Pons (tissue), 1 donor: Measurements from ENCODE around the gene GRIA4.
A peak's percentile ranks its signal among the peaks of the same experiment; 100 is the strongest.

ENCODE experiments used
- DNase-seq: peaks from one replicate; pipeline ENCODE4 v3.0.0-alpha.2; 2016; ENCODE audit warnings: low spot score

GRIA4 gene

DNA sequence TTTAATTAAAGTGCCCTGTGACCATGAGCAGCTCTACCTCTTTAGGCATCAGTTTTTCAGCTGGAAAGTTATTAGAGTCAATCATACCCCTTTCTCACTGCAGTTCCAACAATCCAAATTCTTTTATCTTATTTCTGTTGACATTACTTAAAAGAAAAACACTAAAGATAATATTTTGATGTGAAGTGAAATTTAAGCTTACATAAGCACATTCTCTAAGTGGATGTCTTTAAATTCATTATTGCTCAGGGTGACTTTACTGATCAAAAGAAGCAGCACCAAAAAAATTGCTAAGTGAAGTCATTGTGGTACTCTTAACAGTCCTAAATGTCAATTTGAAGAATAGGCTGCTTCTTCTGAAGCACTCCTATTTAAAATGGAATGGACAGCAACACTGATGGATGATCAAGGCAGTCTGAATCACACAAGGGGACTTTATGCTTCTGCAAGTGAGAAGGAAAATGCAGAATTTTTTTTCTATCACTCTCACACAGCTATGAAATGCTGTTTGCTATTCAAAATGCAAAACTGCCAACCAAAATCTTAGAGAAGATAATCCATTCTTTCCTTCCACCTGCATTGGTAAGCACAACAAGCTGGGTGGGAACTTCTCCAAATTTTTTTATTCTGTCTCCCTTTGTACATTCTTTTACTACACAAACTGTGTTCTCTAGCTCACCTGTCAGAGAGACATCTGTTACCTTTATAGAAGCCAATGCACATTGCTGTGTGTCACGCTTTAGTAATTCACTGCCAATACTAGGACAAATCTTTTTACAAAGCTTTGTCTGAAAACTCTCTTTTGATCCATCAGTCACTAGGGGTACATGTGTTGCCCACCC lies 179.9 kb downstream of the GRIA4 start:
- DNase-seq: peak; percentile 44

DNA sequence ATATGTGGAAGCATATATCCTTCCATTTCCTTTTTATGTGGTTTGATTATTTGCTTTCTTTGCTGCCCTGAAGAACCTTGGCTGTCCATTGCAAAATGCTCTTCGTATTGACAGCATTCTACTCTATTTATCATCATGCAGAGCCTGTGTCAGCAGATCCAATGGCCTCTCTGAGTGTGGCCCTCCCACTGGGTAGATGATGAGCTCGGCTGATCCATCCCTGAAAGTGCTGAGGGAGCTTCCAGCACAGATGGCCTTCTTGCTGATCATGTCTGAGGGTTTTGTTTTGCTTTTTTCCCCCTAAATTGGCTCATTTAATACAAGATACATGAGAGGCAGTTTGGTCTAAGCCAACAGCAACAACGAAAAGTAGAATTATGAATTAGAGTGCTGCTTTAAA lies 181.0 kb downstream of the GRIA4 start:
- peak; percentile 62 for DNase-seq

DNA sequence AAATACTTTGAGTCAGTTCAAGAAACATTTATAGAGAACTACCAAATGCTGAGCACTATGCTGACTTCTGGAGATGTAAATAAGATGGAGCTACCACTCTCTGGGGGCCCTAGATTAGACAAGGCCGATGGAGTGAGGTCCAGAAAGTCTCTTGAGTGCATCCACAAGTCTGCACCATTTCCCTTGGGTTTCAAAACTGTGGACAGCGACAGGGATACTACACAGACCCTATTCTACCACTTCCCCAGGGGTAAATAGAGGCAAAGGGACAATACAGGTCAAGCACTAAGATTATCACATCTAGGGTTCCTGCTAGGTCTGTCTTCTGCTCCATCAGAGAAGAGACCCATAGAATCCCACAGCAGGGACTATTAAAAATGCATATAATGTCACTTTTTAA lies 183.2 kb downstream of the GRIA4 start:
- DNase-seq: no peak

DNA sequence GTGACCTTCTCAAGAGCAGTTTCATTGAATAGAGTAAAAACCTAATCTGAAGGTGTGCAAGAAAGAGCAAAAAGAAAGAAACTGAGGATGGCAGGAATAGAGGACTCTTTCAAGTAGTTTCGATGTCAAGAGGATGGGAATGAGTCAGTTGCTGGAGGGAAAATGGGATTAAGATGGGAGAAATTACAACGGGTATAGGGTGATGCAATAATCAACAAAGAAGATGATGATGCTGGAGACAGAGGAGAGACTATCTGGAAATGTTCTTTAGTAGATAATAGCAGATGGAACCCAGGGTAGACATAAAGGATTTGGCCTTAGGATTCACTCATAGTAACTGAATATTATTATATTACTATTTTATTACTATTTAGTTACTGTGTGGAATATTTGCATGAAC lies 189.4 kb downstream of the GRIA4 start:
- DNase-seq: no peak

DNA sequence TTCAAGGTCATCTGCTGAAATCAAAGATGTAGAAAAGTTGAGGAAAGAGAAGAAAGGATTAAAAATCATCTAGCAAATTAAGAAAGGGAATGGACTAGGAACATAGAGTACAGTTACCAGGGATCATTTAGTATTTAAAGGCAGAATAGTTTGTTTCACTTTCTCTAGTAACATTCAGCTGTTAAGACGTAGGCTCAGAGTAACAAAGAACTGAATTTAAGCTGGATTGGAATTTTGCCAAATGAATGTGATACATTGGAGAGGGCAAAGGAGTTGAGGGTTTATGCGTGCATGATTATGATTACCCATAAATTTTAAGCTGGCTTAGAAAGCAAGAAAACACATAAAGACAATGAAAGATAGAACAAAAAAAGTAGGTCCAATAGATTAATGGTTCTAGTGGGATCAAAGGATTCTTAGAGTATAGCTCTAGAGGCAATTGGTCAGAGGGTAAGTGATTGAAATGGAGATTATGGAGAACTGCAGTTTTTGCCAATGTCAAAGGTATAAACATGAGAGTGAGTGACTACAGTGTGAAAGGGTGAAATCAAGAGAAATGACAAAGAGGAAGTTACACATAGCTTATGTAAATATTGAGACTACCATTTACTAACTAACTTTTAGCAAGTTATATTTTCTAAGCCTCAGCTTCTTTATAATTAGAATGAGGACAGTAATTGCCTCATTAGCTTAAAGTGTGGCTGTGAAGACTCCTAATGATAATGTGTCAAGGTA lies 190.0 kb downstream of the GRIA4 start:
- peak; percentile 45 for DNase-seq

DNA sequence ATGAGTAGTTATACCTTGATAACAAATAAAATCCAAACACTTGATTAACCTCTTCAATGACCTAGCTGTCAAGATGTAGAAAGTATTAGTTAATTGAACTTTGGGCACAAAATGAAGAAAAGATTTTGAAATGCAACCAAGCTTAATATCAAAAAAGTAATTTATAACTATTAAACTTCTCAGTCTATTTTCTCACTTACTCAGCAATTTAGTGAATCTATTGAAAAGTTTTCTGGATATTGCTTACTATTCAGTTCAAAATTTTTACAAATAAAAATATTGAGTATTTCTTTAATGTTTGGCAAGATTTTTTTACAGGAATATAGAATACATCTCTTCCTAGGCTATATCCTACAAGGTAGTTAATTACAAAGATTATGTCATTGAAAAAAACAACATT lies 192.5 kb downstream of the GRIA4 start:
- DNase-seq: no peak

DNA sequence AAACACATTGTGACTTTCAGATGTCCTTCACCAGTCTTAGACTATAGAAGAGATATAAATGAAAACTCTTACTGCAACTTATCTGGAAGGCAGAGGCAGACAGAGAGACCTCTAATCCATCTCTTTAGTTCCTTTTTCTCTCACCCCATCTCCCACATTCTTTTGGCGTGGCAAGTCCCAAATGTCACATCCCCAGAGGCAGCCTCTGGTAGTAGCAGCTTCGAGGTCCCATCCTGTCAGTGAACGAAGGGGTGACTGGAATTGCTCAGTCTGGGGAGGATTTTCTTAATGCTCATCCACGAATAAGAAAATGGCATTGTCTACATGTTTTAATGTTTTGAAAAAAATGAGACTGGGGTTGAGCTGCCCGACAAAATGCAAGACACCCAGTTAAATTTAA lies 201.4 kb downstream of the GRIA4 start:
- DNase-seq: no peak

DNA sequence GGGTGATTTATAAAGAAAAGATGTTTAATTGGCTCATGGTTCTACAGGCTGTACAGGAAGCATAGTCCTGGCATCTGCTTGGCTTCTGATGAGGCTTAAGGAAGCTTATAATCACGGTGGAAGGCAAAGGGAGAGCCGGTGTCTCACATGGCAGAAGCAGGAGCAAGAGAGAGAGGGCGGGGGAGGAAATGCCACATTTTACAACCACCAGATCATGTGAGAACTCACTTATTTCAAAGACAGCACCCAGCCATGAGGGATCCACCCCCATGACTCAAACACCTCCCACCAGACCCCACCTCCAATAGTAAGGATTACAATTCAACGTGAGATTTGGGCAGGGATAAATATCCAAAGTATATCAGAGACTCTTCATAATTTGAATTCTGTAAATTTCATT lies 211.5 kb downstream of the GRIA4 start:
- DNase-seq: no peak

DNA sequence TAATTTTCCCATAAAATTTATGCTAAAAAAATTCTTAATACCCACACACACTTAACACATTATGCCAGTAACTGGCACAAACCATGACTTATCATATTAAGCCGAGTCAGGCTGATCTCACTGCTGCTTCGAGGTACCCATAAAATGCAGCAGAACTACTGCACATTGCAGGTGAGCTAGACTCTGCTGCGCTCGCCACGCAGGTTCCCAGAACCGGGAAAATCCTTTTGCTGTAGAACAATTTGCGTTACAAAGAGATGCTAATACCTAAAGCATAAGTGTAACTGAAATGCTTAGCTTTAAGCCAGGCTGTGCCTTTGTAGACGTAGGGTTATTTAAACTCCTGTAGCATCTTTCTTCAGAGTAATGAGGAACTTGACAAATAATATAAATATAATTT lies 211.9 kb downstream of the GRIA4 start:
- DNase-seq: no peak

DNA sequence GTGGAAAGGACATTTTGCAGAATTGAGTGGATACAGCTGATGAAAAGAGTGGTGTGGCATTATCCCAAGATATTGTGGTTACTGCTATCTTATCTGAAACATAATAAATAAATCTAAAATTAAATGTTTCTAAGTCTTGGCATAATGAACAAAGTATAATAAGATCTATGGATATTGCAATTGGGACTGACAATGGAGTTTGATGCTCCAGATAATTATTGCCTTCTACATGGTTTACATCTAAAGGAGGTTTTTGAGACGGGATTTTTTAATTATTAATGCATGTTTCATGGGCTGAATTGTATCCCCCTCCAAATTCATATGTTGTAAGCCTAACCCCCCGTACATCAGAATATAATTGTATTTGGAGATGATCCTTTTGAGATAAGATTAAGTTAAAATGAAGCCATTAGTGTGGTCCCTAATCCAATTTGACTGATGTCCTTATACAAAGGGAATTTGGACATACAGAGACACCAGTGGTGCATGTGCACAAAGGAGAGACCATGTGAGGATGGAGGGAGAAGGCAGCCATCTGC lies 213.7 kb downstream of the GRIA4 start:
- DNase-seq: no peak

DNA sequence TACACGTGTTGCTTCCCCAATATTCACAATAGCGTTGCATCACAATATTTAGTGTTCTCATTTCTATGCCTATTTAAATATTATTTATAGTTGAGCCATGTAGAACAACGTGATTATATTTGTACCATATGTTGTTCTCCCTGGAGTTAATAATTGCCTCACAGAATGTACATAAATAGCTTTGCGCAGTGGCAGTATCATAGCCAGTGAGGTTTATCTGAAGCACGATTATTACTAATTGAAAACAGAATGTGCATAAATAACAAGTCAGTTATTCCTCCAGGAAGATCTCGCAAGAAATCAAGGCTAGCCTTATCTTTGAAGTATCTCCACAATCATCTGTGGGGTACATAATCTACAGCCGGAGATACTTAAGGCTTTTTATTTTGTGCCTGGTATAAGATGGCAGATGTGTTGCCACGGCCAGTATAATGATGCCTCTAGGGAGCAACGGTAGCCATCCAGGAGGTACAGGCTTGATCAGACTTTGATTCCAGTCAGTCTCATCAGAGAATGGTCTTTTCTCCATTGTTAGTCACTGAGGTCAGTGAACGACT lies 214.7 kb downstream of the GRIA4 start:
- DNase-seq: no peak

DNA sequence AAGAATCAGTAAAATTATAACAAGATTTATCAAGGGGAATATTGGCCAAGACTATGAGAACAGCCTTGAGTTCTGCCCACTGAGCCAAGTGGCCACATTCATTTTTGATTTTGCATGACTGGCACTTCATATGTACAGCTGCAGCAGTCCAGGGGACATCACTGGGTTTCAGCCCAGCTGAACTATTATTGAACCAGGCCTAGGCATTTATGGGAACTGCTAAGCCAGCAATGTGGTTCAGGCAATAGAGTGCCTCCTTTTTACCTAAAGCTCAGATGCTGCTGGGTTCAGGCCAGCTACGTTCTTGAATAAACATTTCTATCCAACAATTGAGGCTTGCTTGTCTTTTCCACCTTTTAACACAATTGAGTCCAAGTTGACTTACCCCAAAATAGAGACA lies 215.3 kb downstream of the GRIA4 start:
- no peak for DNase-seq

DNA sequence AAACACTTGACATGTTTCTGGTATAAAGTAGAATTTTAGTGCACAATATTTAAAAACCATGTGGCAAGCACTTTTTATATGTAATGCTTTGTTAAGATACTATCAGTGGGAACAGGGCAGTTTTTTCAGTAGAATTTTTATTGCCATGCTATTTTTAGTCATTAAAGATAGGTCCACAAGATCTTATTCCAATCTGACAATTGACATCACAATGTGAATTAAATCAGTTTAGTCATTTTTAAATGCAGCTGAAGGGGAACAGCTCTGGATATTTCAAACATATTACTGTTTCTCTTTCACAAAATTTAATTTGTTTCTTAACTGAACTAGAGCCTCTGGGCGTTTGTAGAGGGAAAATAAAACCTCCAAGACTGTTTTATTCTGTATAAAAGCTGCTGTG lies 218.0 kb downstream of the GRIA4 start:
- no peak for DNase-seq

DNA sequence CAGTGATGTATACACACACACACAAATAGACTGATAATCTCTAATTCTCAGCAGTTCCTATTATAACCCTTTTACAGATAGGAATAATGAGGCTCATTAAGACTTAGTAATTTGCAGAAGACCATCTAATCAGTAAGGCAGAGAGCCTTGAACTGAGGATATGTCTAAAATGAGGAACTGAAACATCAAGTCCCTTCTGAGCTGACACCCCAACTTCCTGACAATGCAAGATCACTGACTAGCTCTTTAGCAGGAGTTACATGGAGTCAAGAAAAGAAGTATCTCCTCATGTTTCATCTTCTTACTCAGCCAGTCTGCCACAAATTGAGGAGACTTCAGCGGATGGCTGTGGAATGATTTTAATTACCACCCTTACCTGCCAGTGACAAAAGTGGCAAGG lies 219.2 kb downstream of the GRIA4 start:
- peak; percentile 56 for DNase-seq

DNA sequence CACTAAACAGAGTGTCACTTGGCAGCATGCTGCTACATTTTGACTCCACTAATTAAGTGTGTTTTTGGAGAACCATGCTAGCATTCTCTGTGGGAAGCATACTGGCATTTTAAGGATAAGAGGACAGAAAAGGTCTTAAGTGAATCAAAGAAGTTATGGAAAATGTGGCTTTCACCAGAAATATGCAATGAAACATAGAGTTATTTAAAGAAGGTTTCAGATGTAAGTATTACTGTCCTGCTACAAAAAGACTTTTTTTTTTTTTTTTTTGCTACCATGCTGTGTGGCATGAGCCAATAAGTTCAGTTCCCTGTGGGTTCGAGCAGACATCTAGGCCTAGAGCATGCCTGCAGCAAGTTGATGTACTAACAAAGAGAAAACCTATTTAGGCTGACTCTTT lies 224.6 kb downstream of the GRIA4 start:
- no peak for DNase-seq

DNA sequence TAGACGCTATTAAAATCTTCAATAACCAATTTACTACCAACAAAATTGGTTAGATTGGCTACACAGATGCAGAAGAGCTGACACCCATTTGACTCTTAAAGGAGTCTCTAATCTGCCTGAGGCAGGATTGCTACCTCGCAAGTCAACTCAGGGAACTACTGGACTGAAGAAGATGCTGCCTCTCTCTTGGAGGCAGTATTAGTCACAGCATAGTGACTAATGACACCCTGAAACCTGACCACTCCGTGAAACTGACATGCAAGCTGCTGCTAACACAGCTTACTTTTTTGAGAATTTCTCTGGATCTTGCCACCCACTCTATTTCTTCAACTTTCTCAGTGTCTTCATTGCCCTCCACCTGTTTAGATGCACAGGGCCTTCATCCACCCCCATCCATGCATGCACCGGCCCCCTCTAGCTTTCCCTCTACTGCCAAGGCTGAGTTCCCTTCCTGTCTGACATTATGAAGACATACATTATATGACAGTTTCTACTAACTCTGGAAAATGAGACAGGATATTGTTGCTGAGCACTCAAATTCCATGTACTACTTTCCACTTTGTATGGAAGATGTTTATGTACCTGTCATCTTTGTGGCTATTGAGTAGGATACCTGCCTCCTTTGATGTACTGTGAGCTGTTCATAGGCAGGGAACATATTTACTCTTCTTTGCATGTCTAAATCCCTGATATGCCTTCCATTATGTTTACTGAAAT lies 229.0 kb downstream of the GRIA4 start:
- no peak for DNase-seq

DNA sequence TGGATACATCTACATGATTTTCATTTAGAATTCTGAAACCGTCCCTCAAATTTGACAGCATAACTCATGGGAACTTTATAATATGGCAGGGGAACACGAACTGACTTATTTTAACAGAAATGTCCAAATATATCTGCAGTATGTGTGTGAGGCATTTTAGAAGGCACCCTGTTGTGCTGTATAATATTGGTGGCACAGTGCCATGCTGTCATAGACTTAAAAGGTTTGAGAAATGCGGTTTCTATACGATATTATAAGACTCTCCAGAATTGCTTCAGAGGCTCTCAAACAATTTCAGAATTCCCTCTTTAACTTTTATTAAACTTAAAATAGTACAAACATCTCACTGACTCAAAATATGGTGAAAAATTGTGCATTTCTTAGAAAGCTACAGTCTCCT lies 230.5 kb downstream of the GRIA4 start:
- DNase-seq: no peak

DNA sequence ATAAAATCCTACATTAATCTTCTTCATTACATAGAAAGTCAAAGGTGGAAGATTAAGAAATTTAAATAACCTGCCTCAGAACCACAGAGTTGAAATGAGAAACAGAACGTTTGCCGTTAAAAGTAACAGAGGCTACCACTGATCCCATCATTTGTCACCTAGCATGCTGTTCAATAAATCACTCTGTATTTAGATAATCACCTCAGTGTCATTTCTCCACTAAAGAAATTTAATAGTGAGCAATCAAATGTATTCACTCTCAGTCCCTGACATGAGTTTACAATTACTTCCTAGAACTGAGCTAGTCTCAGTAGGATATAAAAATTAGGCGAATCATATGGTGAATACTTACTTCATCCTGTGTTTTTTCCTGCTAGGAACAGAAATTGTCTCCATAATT lies 242.5 kb downstream of the GRIA4 start:
- no peak for DNase-seq

DNA sequence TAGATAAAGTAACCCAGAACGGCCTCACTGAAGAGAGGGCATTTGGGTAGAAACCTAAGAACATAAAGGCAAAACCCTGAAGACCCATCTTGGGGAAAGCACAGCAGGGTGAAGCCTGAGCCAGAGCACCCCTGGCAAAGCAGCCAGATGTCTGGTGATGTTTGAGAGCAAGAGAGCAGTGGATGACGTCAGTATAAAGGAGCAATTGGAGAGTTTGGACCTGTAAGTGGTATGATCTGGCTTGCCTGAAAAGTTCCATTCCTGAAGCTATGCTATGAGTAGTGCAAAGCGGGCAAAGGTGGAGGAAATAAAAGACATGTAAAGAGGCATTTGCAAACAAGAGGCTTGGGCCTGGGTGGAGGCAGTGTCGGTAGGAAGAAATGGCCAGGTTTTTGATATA lies 244.4 kb downstream of the GRIA4 start:
- DNase-seq: no peak

DNA sequence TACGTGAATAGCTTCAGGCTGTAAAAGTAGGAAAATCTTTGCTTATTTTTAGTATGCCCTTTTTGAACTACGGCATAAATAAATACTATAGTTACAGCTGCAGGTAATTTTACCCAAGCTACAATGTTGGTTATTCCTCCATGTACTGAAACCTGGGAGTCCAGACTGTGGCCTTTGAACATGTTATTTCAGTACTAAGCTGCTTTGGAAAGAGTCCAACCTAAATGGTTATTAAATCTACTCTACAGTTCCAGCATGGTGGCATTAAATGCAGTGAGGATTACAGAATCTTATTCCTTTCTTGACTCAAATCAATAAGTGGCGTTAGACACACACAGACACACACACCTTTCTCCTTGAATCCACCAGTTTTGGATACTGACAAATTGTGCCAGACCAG lies 247.1 kb downstream of the GRIA4 start:
- no peak for DNase-seq

DNA sequence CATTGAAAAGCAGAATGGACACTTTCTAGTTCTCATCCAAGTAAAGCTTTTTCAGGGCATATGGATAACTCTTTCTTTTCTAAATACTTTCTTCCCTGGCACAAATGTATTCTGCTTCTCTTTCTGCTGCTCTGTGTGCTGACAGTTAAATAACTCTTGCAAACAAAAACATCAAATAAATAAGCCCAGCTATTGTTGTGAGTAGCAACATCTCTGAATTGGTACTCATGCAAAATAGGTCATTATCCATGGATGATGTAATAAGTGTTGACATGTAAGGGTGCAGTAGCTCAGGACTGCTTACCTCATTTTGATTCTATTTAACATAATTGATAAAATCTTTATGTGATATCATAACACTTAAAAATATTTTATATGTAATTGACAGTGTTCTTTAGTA lies 247.9 kb downstream of the GRIA4 start:
- no peak for DNase-seq

DNA sequence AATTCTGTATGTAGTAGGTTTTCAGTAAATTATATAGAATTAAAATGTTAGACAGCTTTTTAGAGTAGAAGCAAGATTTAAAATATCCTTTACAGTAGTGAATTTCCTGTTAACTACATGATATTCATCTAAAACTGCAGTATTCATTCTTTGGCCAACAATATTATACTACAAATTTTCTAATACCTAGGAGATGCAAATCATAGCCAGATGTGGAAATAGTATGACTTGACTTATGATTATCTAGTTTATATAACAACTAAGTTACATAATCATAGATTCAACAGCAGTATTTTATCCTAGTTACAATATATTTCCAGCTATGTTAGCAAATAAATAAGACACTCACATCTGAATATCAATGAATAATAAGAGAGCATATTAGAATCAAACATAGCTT lies 249.0 kb downstream of the GRIA4 start:
- no peak for DNase-seq
